ENCODE measurements around the gene SMAGP.

Gene SMAGP

GRCh38 chr12:51225771-51226170, 44.4 kb downstream of the SMAGP start:
- TF ChIP-seq CTCF (conservative IDR thresholded peaks at IDR 0.05): no peak
- peak overlapping the region; percentile 95 for H3K27ac ChIP-seq

- peak overlapping the region; percentile 95 for H3K27ac ChIP-seq
- TF ChIP-seq CTCF (conservative IDR thresholded peaks at IDR 0.05): no peak
These were observed 45.0 kb downstream of the SMAGP start for GRCh38 chr12:51225234-51225633.

GRCh38 chr12:51224625-51225024, 45.6 kb downstream of the SMAGP start:
- H3K27ac ChIP-seq: peak overlapping the region; percentile 95
- TF ChIP-seq CTCF (conservative IDR thresholded peaks at IDR 0.05): no peak

- no peak for TF ChIP-seq CTCF (conservative IDR thresholded peaks at IDR 0.05)
- peak overlapping the region; percentile 95 for H3K27ac ChIP-seq
These were observed 47.8 kb downstream of the SMAGP start for GRCh38 chr12:51222461-51222860.

- H3K27ac ChIP-seq: peak overlapping the region; percentile 96; the same call in 1 of the 2 replicates
These were observed 50.4 kb downstream of the SMAGP start for GRCh38 chr12:51219857-51220256.

GRCh38 chr12:51219322-51219721, 50.9 kb downstream of the SMAGP start:
- H3K27ac ChIP-seq: peak overlapping the region; percentile 96
- no peak for TF ChIP-seq CTCF (conservative IDR thresholded peaks at IDR 0.05)

- TF ChIP-seq CTCF (conservative IDR thresholded peaks at IDR 0.05): no peak
- H3K27ac ChIP-seq: peak overlapping the region; percentile 96
These were observed 51.5 kb downstream of the SMAGP start for GRCh38 chr12:51218607-51219161.

- peak within 1 kb of the TSS; percentile 96 for H3K27ac ChIP-seq
- TF ChIP-seq CTCF (conservative IDR thresholded peaks at IDR 0.05): peak; percentile 79
These were observed 52.1 kb downstream of the SMAGP start, which contains the start of gene POU6F1 for GRCh38 chr12:51217968-51218606. Gene POU6F1, minus strand, starts transcription at chr12:51218062. Its CDS starts 11,226 bp downstream, at chr12:51206836.
